MM.1S (cell line): ENCODE measurements around the gene ACHE.

ENCODE experiments used
- EZH2phosphoT487 ChIP-seq: fragments of 300-600 bp; sonication (generic); IDR thresholded peaks from 2 replicates; pipeline ENCODE4 v1.6.1; 2018; ENCODE audit warnings: antibody characterized with exemption, low read length
- TF ChIP-seq, protein P1 (sequence below): fragments of 300-600 bp; sonication (generic); IDR thresholded peaks from 2 replicates; pipeline ENCODE4 v1.5.1; 2016; ENCODE audit warnings: antibody characterized with exemption, low read length, mixed read lengths

DNA sequence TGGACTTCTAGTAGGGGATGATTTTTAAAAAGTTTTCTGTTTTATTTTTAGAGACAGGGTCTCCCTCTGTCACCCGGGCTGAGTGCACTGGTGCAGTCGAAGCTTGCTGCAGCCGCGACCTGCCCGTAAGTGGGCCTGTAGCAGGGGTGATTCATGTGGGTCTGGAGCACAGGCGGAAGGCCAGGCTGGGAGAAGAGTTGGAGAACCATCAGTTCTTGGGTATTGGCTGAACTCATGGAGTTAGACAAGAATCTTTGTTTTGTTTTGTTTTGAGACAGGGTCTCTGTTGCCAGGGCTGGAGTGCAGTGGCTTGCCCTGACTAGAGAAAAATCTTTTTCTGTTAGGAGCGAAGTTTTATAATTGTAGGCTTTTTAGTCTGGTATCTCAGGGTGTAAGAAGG is 15.0 kb downstream of the ACHE start:
- TF ChIP-seq, protein P1, sequence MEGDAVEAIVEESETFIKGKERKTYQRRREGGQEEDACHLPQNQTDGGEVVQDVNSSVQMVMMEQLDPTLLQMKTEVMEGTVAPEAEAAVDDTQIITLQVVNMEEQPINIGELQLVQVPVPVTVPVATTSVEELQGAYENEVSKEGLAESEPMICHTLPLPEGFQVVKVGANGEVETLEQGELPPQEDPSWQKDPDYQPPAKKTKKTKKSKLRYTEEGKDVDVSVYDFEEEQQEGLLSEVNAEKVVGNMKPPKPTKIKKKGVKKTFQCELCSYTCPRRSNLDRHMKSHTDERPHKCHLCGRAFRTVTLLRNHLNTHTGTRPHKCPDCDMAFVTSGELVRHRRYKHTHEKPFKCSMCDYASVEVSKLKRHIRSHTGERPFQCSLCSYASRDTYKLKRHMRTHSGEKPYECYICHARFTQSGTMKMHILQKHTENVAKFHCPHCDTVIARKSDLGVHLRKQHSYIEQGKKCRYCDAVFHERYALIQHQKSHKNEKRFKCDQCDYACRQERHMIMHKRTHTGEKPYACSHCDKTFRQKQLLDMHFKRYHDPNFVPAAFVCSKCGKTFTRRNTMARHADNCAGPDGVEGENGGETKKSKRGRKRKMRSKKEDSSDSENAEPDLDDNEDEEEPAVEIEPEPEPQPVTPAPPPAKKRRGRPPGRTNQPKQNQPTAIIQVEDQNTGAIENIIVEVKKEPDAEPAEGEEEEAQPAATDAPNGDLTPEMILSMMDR: no peak
- no peak for TF ChIP-seq EZH2phosphoT487
